HG02763 (cell line): ENCODE data around the gene GSTO2.

Source experiments
- ATAC-seq: cut with Tn5 transposase; IDR thresholded peaks from one replicate; pipeline ENCODE4 v1.9.1; 2021; ENCODE audit warnings: mild to moderate bottlenecking, moderate library complexity; ENCODE audit not compliant: unreplicated experiment

Gene GSTO2

DNA sequence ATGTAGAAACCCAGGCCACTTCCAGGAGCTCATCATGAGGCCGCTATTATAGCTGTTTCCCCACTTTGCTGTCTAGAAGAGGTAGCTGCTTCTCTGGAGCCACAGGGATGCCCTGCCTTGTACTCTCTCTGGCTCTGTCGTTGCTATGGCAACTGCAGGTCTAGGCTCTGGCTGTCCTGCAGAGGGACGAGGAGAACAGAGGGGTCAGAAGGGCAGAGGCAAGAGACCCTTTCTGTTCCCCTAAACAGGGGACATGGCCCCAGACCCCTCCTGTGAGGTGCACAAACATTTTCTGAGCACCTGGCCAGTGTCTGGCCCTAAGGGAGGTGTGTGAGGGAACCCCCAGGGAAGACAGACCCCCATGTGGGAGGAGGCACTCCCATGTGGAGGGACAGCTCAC is 37.9 kb downstream of the GSTO2 start:
- no peak for ATAC-seq

DNA sequence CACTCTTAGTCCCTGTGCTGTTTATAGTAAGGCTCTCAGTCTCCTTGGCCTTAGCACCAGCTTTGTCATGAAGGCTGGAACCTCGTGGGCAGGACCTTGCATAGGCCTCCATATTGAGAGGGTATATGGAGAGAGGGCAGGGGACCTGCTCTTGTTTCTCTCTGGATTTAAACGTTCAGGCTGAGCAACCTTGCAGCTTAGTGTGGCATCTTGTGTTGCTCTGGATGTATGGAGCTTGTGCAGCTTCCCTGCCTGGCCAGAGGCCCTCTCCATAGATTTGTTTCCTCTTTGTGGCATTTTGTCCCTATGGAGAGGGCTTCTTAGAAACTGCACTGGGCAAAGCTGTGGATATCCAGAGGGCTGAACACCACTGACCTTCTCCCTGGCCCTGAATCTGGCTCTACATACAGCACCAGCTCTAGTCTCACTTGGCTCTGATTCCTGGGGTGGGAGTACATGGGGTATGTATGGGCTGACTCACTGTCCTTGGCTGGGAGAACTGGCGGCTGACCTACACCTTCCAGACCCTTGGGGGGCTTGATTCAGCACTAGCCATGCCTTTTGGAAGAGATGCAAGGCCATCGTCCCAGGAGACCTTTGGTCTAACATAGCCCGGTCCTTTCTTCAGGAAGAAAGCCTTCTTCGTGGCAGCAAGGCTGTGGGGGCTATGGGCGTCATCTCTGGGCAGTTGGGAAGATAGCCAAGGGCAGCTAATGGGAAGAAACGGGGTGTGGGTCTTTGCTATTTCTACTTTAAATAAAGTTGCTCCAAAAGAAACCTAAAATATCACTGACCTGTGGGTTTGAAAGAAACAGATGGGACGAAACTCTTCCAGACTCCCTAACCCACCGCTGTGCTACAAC is 38.8 kb downstream of the GSTO2 start:
- no peak for ATAC-seq

DNA sequence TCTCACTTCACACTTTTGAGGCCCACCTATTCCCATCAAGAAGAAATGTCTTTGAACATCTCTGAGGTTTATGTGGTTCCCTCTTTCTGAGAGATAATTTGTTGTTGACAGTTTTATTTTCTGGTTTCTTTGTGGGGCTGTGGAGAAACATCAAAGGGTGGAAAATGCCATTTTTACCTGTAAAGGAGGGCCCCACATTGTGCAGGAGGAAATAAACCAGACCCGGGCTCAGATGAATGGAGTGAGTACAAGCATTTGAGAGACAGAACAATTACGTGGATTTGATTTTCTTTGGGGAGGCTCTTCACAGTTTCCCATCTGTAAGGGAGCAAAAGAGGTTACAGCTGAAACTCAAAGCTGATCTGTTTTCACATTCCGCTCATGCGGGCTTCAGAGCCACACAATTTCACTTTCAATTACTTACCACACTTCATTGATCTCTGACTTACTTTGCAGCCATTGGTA is 39.5 kb downstream of the GSTO2 start:
- ATAC-seq, result peak; percentile 71

DNA sequence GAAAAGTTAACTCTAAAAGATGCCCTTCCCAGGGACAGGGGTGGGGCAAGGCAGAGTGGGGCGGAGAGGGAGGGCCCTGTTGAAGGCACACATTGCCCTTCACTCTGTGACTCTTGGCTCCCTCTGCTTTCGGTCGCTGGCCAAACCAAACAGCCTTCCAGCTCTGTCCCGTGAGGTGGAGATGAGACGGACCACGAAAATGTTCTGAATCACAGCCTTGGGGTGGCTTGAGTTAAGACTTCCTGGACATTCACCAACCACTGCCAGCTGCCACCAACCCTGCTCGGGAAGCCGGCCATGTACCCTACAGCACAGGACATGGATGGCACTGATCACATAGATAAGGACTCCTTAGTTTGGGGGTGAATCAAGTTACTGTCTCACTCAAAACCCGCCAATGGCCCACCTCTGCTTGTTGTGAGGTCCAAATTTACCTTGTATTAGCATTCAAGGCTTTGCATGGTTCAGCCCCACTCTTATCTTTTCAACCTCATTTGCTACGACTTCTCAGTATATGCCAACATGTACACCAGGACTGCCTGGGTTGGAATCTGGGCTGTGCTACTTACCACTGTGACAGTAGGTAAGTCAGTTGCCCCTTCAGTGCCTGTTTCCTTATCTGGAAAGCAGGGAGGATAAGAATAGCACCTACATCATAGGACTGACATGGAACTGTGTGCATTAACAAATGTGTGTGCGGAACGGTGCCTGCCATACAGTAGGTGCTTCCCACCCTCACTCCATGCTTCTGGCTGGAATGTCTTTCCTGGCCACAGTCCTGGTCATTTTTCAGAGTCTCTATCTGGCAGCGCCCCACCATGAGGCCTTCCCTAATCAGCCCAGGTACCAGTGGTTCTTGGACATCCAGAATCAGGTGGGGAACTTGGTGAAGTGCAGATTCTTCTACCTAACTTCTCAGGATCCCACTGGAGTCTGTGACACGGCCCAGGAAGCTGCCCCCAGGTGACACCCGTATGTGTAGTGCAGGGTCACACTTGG is 41.3 kb downstream of the GSTO2 start:
- no peak for ATAC-seq

DNA sequence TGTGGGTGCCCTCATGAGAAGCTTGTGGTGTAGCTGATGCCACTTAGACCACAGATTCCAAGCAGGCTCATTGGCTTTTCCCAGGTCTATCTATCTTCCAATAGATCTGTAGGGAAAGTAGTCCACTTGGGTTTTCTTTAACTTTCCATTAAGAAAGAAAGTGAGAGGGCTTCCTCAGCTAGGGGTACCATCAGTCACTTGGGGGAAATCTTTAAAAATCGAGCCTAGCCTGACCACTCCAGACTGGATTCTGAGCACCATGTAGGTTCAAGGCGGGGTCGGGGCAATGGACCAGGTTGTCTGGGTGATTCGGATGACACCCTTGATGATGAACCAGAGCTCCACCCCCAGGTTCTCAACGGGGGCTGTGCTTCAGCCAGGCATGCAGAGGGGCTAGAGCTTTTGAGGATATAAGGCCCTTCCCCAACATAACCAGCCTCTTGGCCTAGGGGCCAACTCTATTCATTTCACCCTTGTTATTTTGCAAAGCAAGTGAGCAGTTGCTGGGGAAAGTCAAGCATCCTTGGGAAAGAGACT is 42.3 kb downstream of the GSTO2 start:
- no peak for ATAC-seq

DNA sequence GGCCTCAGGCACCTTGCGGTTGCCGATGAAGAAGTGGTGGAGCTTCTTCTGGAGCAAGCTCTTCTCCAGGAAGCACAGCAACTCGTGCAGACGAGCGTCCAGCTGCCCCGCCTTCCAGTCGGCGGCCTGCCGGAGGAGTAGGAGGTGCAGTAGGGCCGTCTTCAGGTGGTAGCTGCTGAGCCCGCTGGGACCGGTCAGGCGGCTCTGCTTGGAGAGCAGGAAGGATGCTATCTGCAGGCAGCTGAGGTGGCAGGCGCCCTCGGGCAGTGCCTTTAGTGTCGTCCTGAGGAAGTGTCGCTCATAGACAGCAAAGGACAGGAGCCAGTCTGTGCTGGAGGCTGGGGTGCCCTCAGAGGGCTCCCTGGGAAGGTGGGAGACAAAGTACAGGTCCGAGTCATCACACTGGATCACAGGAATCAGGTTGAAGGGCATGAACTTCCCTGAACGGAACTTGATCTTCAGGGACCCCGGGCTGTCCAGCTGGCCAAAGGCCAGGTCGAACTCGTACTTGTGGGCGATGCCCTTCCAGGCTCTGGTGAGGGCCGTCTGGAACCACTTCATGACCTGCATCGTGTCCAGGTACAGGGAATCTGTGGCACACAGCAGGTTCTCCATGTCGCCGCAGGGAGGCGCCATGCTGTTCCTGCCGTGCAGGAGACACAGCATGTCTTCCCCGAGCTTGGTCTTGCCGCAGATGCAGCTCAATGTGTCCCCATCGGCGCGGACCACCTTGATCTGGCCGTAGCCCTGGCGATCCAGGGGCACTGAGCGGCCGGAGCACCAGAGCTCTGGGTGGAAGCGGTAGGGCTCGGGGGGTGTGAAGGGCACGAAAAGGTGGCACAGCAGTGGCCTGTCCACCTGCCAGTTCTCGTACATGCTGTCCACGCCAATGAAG is 45.9 kb downstream of the GSTO2 start:
- no peak for ATAC-seq

DNA sequence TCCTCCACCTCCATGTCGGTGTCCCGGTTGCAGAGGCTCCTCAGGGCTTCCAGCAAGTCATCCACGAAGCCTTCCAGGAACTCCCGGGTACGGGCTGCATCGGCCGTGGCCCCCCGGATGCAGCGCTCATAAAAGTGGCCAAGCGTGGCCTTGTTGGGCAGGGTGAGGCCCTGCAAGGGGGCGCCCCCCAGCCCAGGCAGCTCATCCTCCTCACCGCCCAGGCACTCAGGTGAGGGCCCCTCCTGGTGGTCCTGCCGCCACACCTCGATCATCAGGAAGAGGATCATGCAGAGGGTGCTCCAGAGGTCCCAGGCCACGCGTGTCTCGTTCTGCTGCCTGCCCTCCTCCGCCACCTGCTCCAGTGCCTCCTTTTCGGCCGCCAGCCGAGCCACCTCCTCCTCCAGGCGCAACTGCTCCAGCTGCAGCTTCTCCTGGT is 46.5 kb downstream of the GSTO2 start:
- ATAC-seq, result no peak

DNA sequence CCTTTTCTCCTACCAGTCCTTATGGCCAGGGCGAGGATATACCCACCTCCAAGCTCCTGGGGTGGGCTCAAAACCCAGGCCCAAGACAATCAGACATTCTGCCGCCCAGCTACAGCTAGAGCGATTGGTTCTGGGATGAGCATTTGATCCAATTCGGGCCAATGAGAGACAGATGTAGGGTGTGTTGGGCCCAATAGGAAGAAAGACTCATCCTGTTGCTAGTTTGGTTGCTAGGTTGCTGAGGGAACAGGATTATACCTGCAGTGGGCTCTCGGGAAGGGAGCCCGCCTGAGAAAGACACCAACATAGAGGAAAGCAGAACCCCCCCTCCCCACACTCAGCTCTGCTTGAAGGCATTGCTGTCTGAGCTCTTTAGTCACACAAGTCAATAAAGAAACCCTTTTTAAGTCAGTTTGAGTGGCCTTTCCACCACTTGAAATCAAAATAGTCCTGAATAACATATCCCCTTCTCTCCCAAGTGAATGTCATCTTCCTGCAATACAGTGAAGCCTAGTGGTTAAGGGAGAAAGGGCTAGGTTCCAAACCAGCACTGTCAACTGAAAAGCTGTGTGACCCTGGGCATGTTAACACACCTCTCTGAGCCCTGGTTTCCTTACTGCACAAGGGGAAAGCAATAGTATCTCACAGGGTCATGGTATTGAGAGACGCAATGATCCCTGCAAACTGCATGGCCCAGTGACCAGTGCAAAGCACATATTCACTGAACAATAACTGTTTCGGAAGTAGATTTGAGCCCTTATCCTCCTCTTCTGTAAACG is 47.5 kb downstream of the GSTO2 start:
- ATAC-seq, result no peak

DNA sequence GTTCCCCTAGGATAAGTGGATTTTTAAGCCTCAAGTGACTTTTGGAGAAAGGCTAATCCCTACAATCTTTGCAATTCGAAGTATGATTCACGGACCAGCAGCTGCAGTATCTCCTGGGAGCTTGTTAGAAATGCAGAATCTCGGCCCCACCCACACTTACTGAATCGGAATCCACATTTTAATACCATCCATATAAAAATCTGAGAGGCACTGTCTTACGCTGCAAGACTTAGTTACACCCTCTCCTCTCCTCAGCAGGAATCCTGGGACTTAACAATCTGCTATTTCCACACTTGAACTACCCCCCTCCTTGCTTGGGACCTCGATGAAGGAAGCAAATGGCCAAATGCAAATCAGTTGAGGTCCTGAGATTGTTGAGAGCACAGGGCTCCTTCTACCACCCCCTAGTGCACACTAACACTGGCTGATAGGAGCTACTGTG is 48.3 kb downstream of the GSTO2 start:
- no peak for ATAC-seq

DNA sequence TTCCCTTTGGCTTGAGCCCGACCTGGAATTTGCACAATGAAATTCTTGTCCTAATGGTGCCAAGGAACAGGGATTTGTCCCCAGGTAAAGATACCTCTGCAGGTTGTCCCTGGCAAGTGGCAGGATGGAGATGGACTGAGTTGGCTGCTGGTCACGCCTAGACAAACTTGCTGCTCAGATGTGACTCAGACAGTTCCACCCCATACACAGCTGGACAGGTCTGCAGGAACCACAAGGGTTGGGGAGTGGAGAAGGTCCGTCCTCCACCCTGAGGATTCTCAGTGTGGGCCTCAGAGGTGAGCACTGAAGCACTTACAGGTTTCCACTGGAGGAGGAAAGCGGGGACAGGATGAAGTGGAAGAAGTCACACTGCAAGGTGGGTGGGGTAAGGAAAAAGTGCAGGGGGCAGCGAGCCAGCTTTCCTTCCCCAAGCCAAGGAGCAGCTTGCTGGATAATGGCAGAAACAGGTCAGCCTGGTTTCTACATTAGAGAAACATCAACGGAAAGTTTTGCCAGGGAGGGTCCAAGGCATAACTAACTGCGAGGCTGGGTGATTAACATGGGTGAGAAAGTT is 48.8 kb downstream of the GSTO2 start:
- no peak for ATAC-seq

DNA sequence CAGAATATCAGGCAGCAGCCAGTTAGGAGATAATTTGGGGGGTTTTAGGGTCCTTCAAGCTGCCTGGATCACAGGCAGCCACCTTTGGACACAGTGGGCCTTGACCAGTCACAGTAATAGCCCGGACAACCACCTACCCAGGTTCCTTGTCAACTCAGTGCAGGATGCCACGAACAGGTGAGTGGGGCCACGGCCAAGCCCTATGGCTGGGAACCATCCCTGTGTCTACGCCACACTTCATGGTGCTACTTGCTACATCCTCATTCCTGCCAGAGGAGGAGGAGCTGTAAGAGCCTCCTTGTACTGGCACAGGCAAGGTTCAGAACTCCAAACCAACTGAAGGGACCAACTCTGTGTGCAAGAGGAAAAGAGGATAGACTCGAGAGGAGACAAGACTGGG is 49.3 kb downstream of the GSTO2 start:
- ATAC-seq, result no peak

DNA sequence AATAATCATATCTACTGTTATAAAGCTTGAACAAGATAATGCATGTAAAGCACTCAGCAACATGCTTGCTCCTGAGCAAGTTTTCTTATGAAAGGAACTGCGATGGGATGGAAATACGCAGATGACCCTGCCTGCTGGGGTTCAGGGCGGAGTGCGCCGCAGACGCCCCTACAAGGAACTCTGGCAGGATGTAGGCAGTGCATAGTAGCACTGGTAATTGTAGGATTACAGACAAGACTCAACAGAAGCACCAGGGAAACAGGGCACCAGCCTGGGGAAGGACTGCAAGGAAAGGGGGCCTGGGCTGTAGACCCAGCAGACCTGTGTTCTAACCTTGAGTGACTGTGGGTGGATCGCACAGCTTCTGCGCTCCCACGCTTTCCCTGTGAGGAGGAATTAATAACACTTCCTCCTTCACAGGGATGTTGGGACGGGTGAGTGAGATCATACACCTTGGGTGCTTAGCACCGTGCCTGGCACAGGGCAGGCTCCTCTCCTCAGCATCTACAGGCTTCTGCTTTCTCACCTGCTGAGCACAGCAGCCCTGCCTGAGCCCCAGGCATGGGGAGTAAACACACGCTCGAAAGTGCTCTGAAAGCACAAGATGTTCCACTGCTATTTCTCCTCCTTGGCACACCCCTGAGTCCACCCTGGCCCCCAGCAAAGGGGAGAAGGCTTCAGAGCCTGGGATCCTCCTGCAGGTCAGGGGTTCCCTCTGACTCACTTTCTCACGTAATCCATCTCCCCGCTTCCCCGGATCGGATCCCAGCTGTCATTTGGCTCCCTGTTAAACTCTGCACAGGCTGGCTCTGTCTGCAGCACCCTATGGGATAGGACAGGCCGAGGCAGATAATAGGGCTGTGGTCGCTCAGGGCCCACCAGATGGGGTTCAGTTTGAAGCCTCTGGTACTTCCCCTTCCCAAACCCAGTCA is 50.1 kb downstream of the GSTO2 start:
- no peak for ATAC-seq

DNA sequence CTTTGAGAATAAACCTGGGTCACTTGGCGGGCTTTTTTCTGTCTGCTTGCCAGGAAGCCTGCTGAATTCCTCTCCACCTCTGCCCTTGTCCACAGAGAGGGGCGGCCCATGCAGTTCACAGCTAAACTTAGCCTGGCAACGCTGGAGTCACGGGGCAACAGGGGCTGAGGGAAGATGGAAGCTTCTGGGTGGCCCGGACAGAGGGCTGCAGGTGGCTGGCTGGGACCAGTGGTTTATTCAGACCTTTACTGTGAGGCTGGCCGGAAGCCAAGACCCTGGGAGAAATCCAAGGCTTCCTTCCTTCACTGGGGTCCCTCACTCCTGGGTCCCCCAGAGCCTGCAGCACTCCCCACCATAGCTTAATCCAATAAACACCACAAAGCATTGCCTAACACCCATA is 52.2 kb downstream of the GSTO2 start:
- no peak for ATAC-seq

DNA sequence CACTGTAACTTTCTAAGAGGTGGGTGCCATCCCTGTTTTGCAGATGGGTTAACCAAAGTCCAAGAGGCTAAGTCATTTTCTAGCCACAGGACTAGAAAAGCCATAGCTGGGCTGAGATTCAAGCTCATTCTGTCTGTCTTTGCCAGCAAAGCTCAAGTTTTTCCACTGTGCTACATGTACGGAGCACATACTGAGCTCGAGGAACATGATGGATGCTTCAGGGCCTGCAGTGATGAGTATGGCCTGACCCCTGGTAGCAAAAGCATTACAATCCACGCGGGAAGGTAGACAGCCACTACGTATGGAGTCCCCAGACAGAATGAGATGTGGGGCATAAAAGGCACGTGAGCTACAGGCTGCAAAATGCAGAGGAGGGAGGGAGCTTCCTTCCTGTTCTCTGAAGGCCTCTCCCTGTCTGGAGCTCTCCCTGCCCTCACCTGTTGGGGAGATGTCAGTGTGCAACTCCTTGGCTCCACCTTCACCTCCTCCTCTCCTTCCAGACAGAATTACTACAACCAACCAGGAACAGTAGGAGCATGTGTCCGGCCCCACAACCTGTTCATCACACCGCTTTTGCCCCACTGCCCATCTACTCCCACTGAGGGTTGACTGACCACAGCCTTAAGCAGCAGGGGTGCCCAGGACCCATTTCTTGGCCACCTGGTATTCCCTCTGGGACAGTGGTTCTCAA is 52.9 kb downstream of the GSTO2 start:
- ATAC-seq, result no peak

DNA sequence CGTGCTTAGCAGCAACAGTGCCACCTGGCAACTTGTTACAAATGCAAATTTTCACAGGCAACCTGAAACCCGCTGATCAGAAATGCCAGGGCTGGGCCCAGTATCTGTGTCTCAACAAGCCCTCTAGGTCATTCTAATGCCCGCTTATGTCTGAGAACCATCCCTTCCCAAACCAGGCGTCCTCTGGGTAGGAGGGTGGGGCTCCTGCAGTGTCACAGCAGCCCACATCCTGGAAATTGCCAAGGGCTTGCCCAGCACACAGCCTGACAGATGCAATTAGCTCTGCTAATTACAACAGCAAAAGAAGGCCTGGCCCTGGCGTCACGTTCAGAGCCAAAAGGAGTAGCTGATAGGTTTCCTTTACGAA is 53.4 kb downstream of the GSTO2 start:
- ATAC-seq, result peak; percentile 60

DNA sequence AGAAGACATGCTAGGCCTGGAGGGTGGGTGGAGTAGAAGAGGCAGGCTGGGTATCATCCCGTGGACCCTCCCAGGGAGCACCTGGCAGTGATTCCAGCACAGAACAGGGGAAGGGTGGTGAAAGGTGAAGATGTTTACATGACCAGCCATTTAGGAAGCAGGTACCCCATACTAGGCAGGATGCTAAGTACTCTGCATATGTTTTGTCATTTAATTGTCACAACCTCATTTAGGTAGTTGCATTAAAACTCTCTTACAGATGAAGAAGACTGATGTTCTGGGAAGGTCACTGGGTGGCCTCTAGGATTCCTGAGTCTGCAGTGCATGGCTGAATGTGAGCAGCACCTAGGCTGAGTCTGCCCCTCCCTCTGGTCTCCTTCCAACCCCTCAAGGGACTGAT is 54.1 kb downstream of the GSTO2 start:
- no peak for ATAC-seq

DNA sequence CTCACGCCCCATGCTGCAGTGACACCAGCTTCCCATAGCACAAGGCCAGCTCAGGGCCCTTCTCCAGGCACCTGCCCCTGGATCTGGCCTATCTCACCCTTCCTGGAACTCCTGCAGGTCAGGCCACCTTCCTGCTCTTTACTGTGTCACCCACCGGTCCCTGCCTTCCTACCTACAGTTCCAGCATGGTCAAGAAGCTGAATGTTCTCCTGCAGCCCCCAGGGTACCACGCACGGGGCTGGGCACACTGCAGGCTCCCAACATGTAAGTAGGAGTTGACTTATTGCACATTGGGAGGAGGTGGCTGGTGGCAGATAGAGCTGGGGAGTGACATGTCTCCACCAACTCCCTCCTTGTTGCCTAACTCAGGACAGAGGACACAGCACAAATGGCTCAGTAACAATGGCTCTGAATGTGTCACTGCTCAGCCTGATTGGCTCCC is 54.8 kb downstream of the GSTO2 start:
- ATAC-seq, result no peak
